Muscle layer of duodenum (tissue), 2 donors: ENCODE results near the gene ETFA.

Experiments
- H3K27ac ChIP-seq: one replicate; pipeline ENCODE4 v1.7.0; 2013; ENCODE audit warnings: mild to moderate bottlenecking, low read length
- H3K27me3 ChIP-seq: one replicate; pipeline ENCODE4 v1.7.0; 2013; ENCODE audit warnings: low read depth, mild to moderate bottlenecking, control low read depth, low read length
- H3K36me3 ChIP-seq, 2 donors: one replicate each; pipeline ENCODE4 v1.7.0; 2013; ENCODE audit warnings: low read length in 2 of 2, control low read depth in 1 of 2, mild to moderate bottlenecking in 1 of 2; ENCODE audit not compliant: insufficient read depth in 2 of 2, control insufficient read depth in 1 of 2
- H3K4me1 ChIP-seq, 2 donors: one replicate each; pipeline ENCODE4 v1.7.0; 2013; ENCODE audit warnings: low read length in 2 of 2, mild to moderate bottlenecking in 2 of 2, control low read depth in 1 of 2, moderate library complexity in 1 of 2; ENCODE audit not compliant: insufficient read depth in 2 of 2, control insufficient read depth in 1 of 2
- H3K4me3 ChIP-seq, 2 donors: one replicate each; pipeline ENCODE4 v1.7.0; 2013; ENCODE audit warnings: low read length in 2 of 2, low read depth in 1 of 2, mild to moderate bottlenecking in 1 of 2
- H3K9me3 ChIP-seq, 2 donors: one replicate each; pipeline ENCODE4 v1.7.0; 2013; ENCODE audit warnings: low read length in 2 of 2, control low read depth in 1 of 2, mild to moderate bottlenecking in 1 of 2; ENCODE audit not compliant: control insufficient read depth in 1 of 2
- donor health status: healthy.

ETFA gene

GRCh38 chr15:76339305-76340197, 28.3 kb upstream of the ETFA start:
- peaks cover 0 to 49% of the 10 kb centered on the region in 2 donors for H3K4me1 ChIP-seq
- H3K27me3 ChIP-seq = peaks cover 63% of the 10 kb centered on the region
- H3K9me3 ChIP-seq = no peaks in the 10 kb centered on the region
- no peaks in the 10 kb centered on the region for H3K36me3 ChIP-seq
- H3K4me3 ChIP-seq = peak overlapping the region; percentile 49 to 69
- peak overlapping the region; percentile 26 for H3K27ac ChIP-seq

- peaks cover 54% of the 10 kb centered on the region for H3K27me3 ChIP-seq
- H3K4me1 ChIP-seq = peaks cover 0 to 49% of the 10 kb centered on the region in 2 donors
- H3K36me3 ChIP-seq = no peaks in the 10 kb centered on the region
- peak overlapping the region; percentile 49 to 69 for H3K4me3 ChIP-seq
- peak overlapping the region; percentile 26 for H3K27ac ChIP-seq
- H3K9me3 ChIP-seq = no peaks in the 10 kb centered on the region
Observed at GRCh38 chr15:76338486-76339304, 27.4 kb upstream of the ETFA start.

GRCh38 chr15:76337696-76338485, 26.6 kb upstream of the ETFA start:
- Histone ChIP-seq H3K27ac (peak overlapping the region; percentile 77), H3K27me3 (peaks cover 50% of the 10 kb centered on the region), H3K4me1 (peaks cover 0 to 49% of the 10 kb centered on the region in 2 donors), H3K4me3 (peak overlapping the region; percentile 58 to 69), H3K9me3 (no peaks in the 10 kb centered on the region), H3K36me3 (no peaks in the 10 kb centered on the region)

- H3K36me3 ChIP-seq = no peaks in the 10 kb centered on the region
- H3K9me3 ChIP-seq = no peaks in the 10 kb centered on the region
- peaks cover 49% of the 10 kb centered on the region for H3K27me3 ChIP-seq
- peaks cover 0 to 44% of the 10 kb centered on the region in 2 donors for H3K4me1 ChIP-seq
- peak overlapping the region; percentile 58 to 69 for H3K4me3 ChIP-seq
- H3K27ac ChIP-seq = peak overlapping the region; percentile 77
Observed at GRCh38 chr15:76337059-76337695, 25.9 kb upstream of the ETFA start.

- peaks cover 0 to 39% of the 10 kb centered on the region in 2 donors for H3K4me1 ChIP-seq
- H3K9me3 ChIP-seq = no peaks in the 10 kb centered on the region
- peaks cover 42% of the 10 kb centered on the region for H3K27me3 ChIP-seq
- peak within 1 kb of the TSS; percentile 59 to 69 for H3K4me3 ChIP-seq
- no peaks in the 10 kb centered on the region for H3K36me3 ChIP-seq
- peak within 1 kb of the TSS; percentile 77 for H3K27ac ChIP-seq
Observed at GRCh38 chr15:76336254-76337058, 25.2 kb upstream of the ETFA start, which contains the start of gene ISL2. Gene ISL2, plus strand, starts transcription at chr15:76336773. Its CDS starts 111 bp downstream, at chr15:76336884.

- Histone ChIP-seq H3K9me3 (no peaks in the 10 kb centered on the region), H3K27me3 (peaks cover 35% of the 10 kb centered on the region), H3K4me3 (peak overlapping the region; percentile 59 to 69), H3K36me3 (no peaks in the 10 kb centered on the region), H3K4me1 (peaks cover 0 to 31% of the 10 kb centered on the region in 2 donors), H3K27ac (peak overlapping the region; percentile 45)
Observed at GRCh38 chr15:76335307-76336253, 24.3 kb upstream of the ETFA start.

- Histone ChIP-seq H3K27me3 (peaks cover 26% of the 10 kb centered on the region), H3K27ac (no peak overlapping the region), H3K4me1 (peaks cover 0 to 23% of the 10 kb centered on the region in 2 donors)
Observed at GRCh38 chr15:76334438-76335306, 23.4 kb upstream of the ETFA start.

GRCh38 chr15:76333720-76334437, 22.6 kb upstream of the ETFA start:
- no peak overlapping the region for H3K27ac ChIP-seq
- H3K27me3 ChIP-seq = peaks cover 18% of the 10 kb centered on the region
- no peaks in the 10 kb centered on the region for H3K9me3 ChIP-seq
- H3K36me3 ChIP-seq = no peaks in the 10 kb centered on the region
- peaks cover 0 to 15% of the 10 kb centered on the region in 2 donors for H3K4me1 ChIP-seq
- no peak overlapping the region for H3K4me3 ChIP-seq

More at GRCh38 chr15:76334438-76335306, 23.4 kb upstream of the ETFA start:
- H3K9me3 ChIP-seq = no peaks in the 10 kb centered on the region
- H3K4me3 ChIP-seq = peak overlapping the region in 1 of 2 donors; percentile 69
- H3K36me3 ChIP-seq = no peaks in the 10 kb centered on the region
